Liver (tissue), 9 donors: ENCODE measurements around the gene ECEL1. TPM values are rescaled to one million over a fixed set of nuclear protein-coding genes. Genes with fewer than 3 reads are reported as not detected.

Source experiments
- DNase-seq: peaks from one replicate; pipeline ENCODE4 v3.0.0-alpha.2; 2017; ENCODE audit warnings: low spot score
- H3K27ac ChIP-seq, 2 donors: one replicate each; pipeline ENCODE4 v1.7.0; 2013; ENCODE audit warnings: inconsistent platforms in 2 of 2, low read length in 2 of 2, control low read depth in 1 of 2, low read depth in 1 of 2, mild to moderate bottlenecking in 1 of 2
- H3K27me3 ChIP-seq, 4 donors: one replicate each; pipeline versions ENCODE4 v1.6.1 to v1.7.0; 2013; ENCODE audit warnings: low read length in 3 of 4, inconsistent platforms in 1 of 4, mild to moderate bottlenecking in 1 of 4, moderate library complexity in 1 of 4; ENCODE audit not compliant: control insufficient read depth in 4 of 4, insufficient read depth in 4 of 4
- H3K36me3 ChIP-seq, 4 donors: one replicate each; pipeline versions ENCODE4 v1.6.1 to v1.7.0; 2013; ENCODE audit warnings: low read length in 3 of 4, mild to moderate bottlenecking in 3 of 4, low read depth in 1 of 4, moderate library complexity in 1 of 4; ENCODE audit not compliant: control insufficient read depth in 4 of 4, insufficient read depth in 3 of 4
- H3K4me1 ChIP-seq, 4 donors: one replicate each; pipeline versions ENCODE4 v1.6.1 to v1.7.0; 2013; ENCODE audit warnings: low read length in 3 of 4, mild to moderate bottlenecking in 3 of 4, moderate library complexity in 1 of 4; ENCODE audit not compliant: control insufficient read depth in 4 of 4, insufficient read depth in 4 of 4
- H3K4me3 ChIP-seq, 3 donors: one replicate each; pipeline versions ENCODE4 v1.6.1 to v1.7.0; 2013; ENCODE audit warnings: low read length in 3 of 3, control low read depth in 1 of 3, low read depth in 1 of 3, mild to moderate bottlenecking in 1 of 3
- H3K9ac ChIP-seq, 2 donors: one replicate each; pipeline ENCODE4 v1.7.0; 2013; ENCODE audit warnings: low read length in 2 of 2, mild to moderate bottlenecking in 2 of 2, moderate library complexity in 2 of 2, control low read depth in 1 of 2, low read depth in 1 of 2
- H3K9me3 ChIP-seq, 4 donors: one replicate each; pipeline versions ENCODE4 v1.6.1 to v1.7.0; 2013; ENCODE audit warnings: low read length in 3 of 4; ENCODE audit not compliant: control insufficient read depth in 4 of 4
- CTCF ChIP-seq: fragments of 150-350 bp; IDR thresholded peaks from 2 replicates; pipeline ENCODE4 v1.5.1; 2017; ENCODE audit warnings: improper control_type of control experiment, low read depth, low read length; ENCODE audit not compliant: missing input control
- FOXA1 ChIP-seq: IDR thresholded peaks from 2 replicates; pipeline ENCODE4 v1.6.1; 2016; ENCODE audit warnings: antibody characterized with exemption
- FOXA2 ChIP-seq: IDR thresholded peaks from 2 replicates; pipeline ENCODE4 v1.6.1; 2016; ENCODE audit warnings: antibody characterized with exemption
- HNF4A ChIP-seq, 2 donors: conservative IDR thresholded peaks; 2 replicates each; pipeline ENCODE4 v1.6.1; 2016; ENCODE audit warnings: antibody characterized with exemption in 2 of 2, mild to moderate bottlenecking in 2 of 2
- HNF4G ChIP-seq: IDR thresholded peaks from 2 replicates; pipeline ENCODE4 v1.6.1; 2016; ENCODE audit warnings: antibody characterized with exemption
- JUND ChIP-seq, 2 donors: IDR thresholded peaks; 2 replicates each; pipeline ENCODE4 v1.6.1; 2016; ENCODE audit warnings: antibody characterized with exemption in 2 of 2
- RAD21 ChIP-seq, 2 donors: IDR thresholded peaks; 2 replicates each; pipeline ENCODE4 v1.6.1; 2016; ENCODE audit warnings: antibody characterized with exemption in 2 of 2, mild to moderate bottlenecking in 2 of 2
- REST ChIP-seq: IDR thresholded peaks from 2 replicates; pipeline ENCODE4 v1.6.1; 2016; ENCODE audit warnings: antibody characterized with exemption, mild to moderate bottlenecking
- RXRA ChIP-seq, 2 donors: IDR thresholded peaks; 2 replicates each; pipeline ENCODE4 v1.6.1; 2017 to 2018; ENCODE audit warnings: antibody characterized with exemption in 2 of 2, mild to moderate bottlenecking in 1 of 2
- SP1 ChIP-seq: IDR thresholded peaks from 2 replicates; pipeline ENCODE4 v1.6.1; 2018; ENCODE audit warnings: antibody characterized with exemption, mild to moderate bottlenecking
- TAF1 ChIP-seq: conservative IDR thresholded peaks from 2 replicates; pipeline ENCODE4 v1.6.1; 2016; ENCODE audit warnings: antibody characterized with exemption, mild to moderate bottlenecking
- ZBTB33 ChIP-seq: IDR thresholded peaks from 2 replicates; pipeline ENCODE4 v1.6.1; 2016; ENCODE audit warnings: antibody characterized with exemption
- WGBS: extraction: QIAGEN DNeasy Blood & Tissue Kit; methylation state at CpG from one replicate; pipeline ENCODE4 v1.1.7; 2013; 5-methylcytosine and 5-hydroxymethylcytosine counted together
- polyA plus RNA-seq, 2 donors: library from polyadenylated mRNA; stranded (reverse) in 1 of 2; unstranded in 1 of 2; fragments of 200-250 nt in 1 of 2; fragments of >200 nt in 1 of 2; fragmentation: Nextera tagmentation in 1 of 2; extraction: Ambion mirVana in 1 of 2; gene quantifications; one replicate each; pipeline versions ENCODE4 v1.2.1 to v1.2.3, GENCODE V29; 2013 to 2015
- total RNA-seq, 2 donors: library from RNA; depleted of rRNA; stranded (reverse); fragments of >200 nt; gene quantifications; one replicate each; pipeline ENCODE4 v1.2.3, GENCODE V29; 2014
- donor health status: healthy.
- donor health status: healthy.
- donor health status: healthy.
- donor health status: healthy.
- donor health status: healthy.

ECEL1 gene
- total and polyA plus RNA-seq, 4 donors, result 0.67 to 1.8 TPM; not detected in 2

- no peak overlapping the region for H3K4me3 ChIP-seq
- H3K36me3 ChIP-seq, result no peaks in the 10 kb centered on the region
- peaks cover under 1 to 6% (median 4%) of the 10 kb centered on the region in 4 donors for H3K4me1 ChIP-seq
- no peaks in the 10 kb centered on the region for H3K9me3 ChIP-seq
- TF ChIP-seq HNF4G, result no peak
- TF ChIP-seq ZBTB33, result no peak
- TF ChIP-seq FOXA2, result no peak
- WGBS, result 78% methylated on average over 11 of the region's 11 CpGs
- H3K27ac ChIP-seq, result no peak overlapping the region
- H3K9ac ChIP-seq, result no peak overlapping the region
- peaks cover 0 to 8% (median 2%) of the 10 kb centered on the region in 4 donors for H3K27me3 ChIP-seq
- no peak for DNase-seq
Measured at GRCh38 chr2:232528746-232529460, 41.3 kb upstream of the ECEL1 start.

- no peak overlapping the region for H3K9ac ChIP-seq
- H3K36me3 ChIP-seq, result no peaks in the 10 kb centered on the region
- no peak for TF ChIP-seq TAF1
- TF ChIP-seq JUND (IDR thresholded peaks at IDR 0.05), result no peak
- no peak for TF ChIP-seq REST
- no peak for TF ChIP-seq RXRA (IDR thresholded peaks at IDR 0.05)
- TF ChIP-seq FOXA1, result no peak
- no peak for TF ChIP-seq FOXA2
- no peak for TF ChIP-seq HNF4A (conservative IDR thresholded peaks at IDR 0.05)
- TF ChIP-seq HNF4G, result no peak
- no peak for TF ChIP-seq RAD21 (IDR thresholded peaks at IDR 0.05)
- TF ChIP-seq CTCF, result no peak
- TF ChIP-seq SP1, result no peak
- no peak for DNase-seq
- WGBS, result 75% methylated on average over 6 of the region's 6 CpGs
- H3K4me3 ChIP-seq, result no peak overlapping the region
- peaks cover 5 to 12% (median 9%) of the 10 kb centered on the region in 4 donors for H3K4me1 ChIP-seq
- peaks cover 0 to 10% (median 5%) of the 10 kb centered on the region in 4 donors for H3K27me3 ChIP-seq
- H3K9me3 ChIP-seq, result no peaks in the 10 kb centered on the region
- no peak overlapping the region for H3K27ac ChIP-seq
Measured at GRCh38 chr2:232527905-232528470, 40.4 kb upstream of the ECEL1 start.
